Panc1 (cell line): ENCODE data around the gene ARR3. TPM values are rescaled to one million over a fixed set of nuclear protein-coding genes. Genes with fewer than 3 reads are reported as not detected.

Experiments
- ATAC-seq: fragments of 200-7000 bp; cut with Tn5 transposase; 2 replicates; pipeline ENCODE4 v1.9.1; 2020; ENCODE audit warnings: mild to moderate bottlenecking, moderate library complexity
- BruUV-seq: library from RNA; stranded (reverse); fragments of 400-500 nt; replicated peaks from 2 replicates; lab custom pipeline; 2021; lab: Mats Ljungman, UMichigan
- CTCF ChIA-PET: fragments of 300-600 bp; sonication (Branson Sonifier 250); formaldehyde crosslinking; loops from one replicate; lab custom pipeline; 2022; ENCODE audit warnings: antibody characterized with exemption; lab: Charles Lee
- POLR2A ChIA-PET: fragments of 300-600 bp; sonication (Branson Sonifier 250); formaldehyde crosslinking; loops from one replicate; lab custom pipeline; 2022; ENCODE audit warnings: antibody characterized with exemption; lab: Charles Lee
- DNase-seq: peaks from one replicate; pipeline ENCODE4 v3.0.0-alpha.2; 2010; ENCODE audit warnings: low read depth, low spot score
- H3K27ac ChIP-seq: 2 replicates; pipeline ENCODE4 v1.5.1; 2011; ENCODE audit warnings: mild to moderate bottlenecking, low read length, inconsistent platforms
- H3K27me3 ChIP-seq: fragments of 200-500 bp; sonication (Bioruptor generic); 2 replicates; pipeline ENCODE4 v1.6.0; 2014; ENCODE audit warnings: low read length, inconsistent platforms; ENCODE audit not compliant: control insufficient read depth, insufficient read depth
- H3K36me3 ChIP-seq: fragments of 200-500 bp; sonication (Bioruptor generic); 2 replicates; pipeline ENCODE4 v1.5.1; 2014; ENCODE audit warnings: inconsistent platforms, mild to moderate bottlenecking, low read length, moderate library complexity; ENCODE audit not compliant: control insufficient read depth, insufficient read depth
- H3K4me1 ChIP-seq: 2 replicates; pipeline ENCODE4 v1.5.1; 2011; ENCODE audit warnings: inconsistent platforms, mild to moderate bottlenecking, low read length, moderate library complexity; ENCODE audit not compliant: control insufficient read depth, insufficient read depth
- H3K4me3 ChIP-seq, 2 experiments: 2 replicates each; pipeline ENCODE4 v1.5.1; 2011 to 2012; ENCODE audit warnings: low read depth in 2 of 2, low read length in 2 of 2, mild to moderate bottlenecking in 2 of 2, inconsistent platforms in 1 of 2, moderate library complexity in 1 of 2
- H3K9me3 ChIP-seq: fragments of 200-500 bp; sonication (Bioruptor generic); 2 replicates; pipeline ENCODE4 v1.5.1; 2014; ENCODE audit warnings: low read depth, mild to moderate bottlenecking, inconsistent platforms, low read length, moderate library complexity; ENCODE audit not compliant: control insufficient read depth, insufficient read depth
- POLR2AphosphoS5 ChIP-seq: IDR thresholded peaks from 2 replicates; pipeline ENCODE4 v1.6.1; 2012; ENCODE audit warnings: mild to moderate bottlenecking, low read depth, low read length, moderate library complexity
- SIN3A ChIP-seq: IDR thresholded peaks from 2 replicates; pipeline ENCODE4 v1.6.1; 2012; ENCODE audit warnings: low read depth, mild to moderate bottlenecking, low read length, moderate library complexity, borderline replicate concordance; ENCODE audit not compliant: insufficient read depth
- TCF7L2 ChIP-seq: IDR thresholded peaks from 2 replicates; pipeline ENCODE4 v1.6.1; 2011; ENCODE audit warnings: mild to moderate bottlenecking, low read depth, low read length, inconsistent platforms
- in situ Hi-C: cut with HindIII; loops from 2 replicates; pipeline ENCODE4 v1.10.0; 2016; ENCODE audit warnings: low sequenced_read_pairs, low pct_unique_long_range_greater_than_20kb
- intact Hi-C: fragments of 100-400 bp; cut with micrococcal nuclease; formaldehyde crosslinking; loops from one replicate; pipeline ENCODE4 v1.10.0; 2022; ENCODE audit not compliant: unreplicated experiment
- total RNA-seq: library from RNA; stranded (reverse); gene quantifications from one replicate; pipeline ENCODE4 v1.2.1, GENCODE V29; 2021; ENCODE audit not compliant: unreplicated experiment
- TF ChIP-seq, protein P1 (sequence below), 2 experiments: IDR thresholded peaks; 2 replicates each; pipeline ENCODE4 v1.6.1; 2011 to 2012; ENCODE audit warnings: low read depth in 2 of 2, control low read depth in 1 of 2, low read length in 1 of 2, mild to moderate bottlenecking in 1 of 2, moderate library complexity in 1 of 2; ENCODE audit not compliant: insufficient read depth in 1 of 2
- TF ChIP-seq, protein P2 (sequence below): fragments of 450-650 bp; IDR thresholded peaks from 2 replicates; pipeline ENCODE4 v1.5.1; 2017; ENCODE audit warnings: mild to moderate bottlenecking

The ARR3 gene
- total RNA-seq, 1 experiment from 2014 or later: not detected

- DNase-seq: no peak
- POLR2A ChIA-PET: no interaction called here
- TF ChIP-seq, protein P1, sequence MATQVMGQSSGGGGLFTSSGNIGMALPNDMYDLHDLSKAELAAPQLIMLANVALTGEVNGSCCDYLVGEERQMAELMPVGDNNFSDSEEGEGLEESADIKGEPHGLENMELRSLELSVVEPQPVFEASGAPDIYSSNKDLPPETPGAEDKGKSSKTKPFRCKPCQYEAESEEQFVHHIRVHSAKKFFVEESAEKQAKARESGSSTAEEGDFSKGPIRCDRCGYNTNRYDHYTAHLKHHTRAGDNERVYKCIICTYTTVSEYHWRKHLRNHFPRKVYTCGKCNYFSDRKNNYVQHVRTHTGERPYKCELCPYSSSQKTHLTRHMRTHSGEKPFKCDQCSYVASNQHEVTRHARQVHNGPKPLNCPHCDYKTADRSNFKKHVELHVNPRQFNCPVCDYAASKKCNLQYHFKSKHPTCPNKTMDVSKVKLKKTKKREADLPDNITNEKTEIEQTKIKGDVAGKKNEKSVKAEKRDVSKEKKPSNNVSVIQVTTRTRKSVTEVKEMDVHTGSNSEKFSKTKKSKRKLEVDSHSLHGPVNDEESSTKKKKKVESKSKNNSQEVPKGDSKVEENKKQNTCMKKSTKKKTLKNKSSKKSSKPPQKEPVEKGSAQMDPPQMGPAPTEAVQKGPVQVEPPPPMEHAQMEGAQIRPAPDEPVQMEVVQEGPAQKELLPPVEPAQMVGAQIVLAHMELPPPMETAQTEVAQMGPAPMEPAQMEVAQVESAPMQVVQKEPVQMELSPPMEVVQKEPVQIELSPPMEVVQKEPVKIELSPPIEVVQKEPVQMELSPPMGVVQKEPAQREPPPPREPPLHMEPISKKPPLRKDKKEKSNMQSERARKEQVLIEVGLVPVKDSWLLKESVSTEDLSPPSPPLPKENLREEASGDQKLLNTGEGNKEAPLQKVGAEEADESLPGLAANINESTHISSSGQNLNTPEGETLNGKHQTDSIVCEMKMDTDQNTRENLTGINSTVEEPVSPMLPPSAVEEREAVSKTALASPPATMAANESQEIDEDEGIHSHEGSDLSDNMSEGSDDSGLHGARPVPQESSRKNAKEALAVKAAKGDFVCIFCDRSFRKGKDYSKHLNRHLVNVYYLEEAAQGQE (IDR thresholded peaks at IDR 0.05; ENCODE audit: insufficient read depth in 1 of 2, low read depth in 2 of 2, low read length in 1 of 2): no peak
- TF ChIP-seq POLR2AphosphoS5 (no peak), TCF7L2 (no peak), SIN3A (no peak)
- TF ChIP-seq, protein P2, sequence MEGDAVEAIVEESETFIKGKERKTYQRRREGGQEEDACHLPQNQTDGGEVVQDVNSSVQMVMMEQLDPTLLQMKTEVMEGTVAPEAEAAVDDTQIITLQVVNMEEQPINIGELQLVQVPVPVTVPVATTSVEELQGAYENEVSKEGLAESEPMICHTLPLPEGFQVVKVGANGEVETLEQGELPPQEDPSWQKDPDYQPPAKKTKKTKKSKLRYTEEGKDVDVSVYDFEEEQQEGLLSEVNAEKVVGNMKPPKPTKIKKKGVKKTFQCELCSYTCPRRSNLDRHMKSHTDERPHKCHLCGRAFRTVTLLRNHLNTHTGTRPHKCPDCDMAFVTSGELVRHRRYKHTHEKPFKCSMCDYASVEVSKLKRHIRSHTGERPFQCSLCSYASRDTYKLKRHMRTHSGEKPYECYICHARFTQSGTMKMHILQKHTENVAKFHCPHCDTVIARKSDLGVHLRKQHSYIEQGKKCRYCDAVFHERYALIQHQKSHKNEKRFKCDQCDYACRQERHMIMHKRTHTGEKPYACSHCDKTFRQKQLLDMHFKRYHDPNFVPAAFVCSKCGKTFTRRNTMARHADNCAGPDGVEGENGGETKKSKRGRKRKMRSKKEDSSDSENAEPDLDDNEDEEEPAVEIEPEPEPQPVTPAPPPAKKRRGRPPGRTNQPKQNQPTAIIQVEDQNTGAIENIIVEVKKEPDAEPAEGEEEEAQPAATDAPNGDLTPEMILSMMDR: no peak
- Histone ChIP-seq H3K4me1 (peaks cover 19% of the 10 kb centered on the region), H3K27me3 (no peaks in the 10 kb centered on the region), H3K4me3 (no peak overlapping the region; a peak in 1 of 4 replicates), H3K27ac (peak overlapping the region; percentile 74; the same call in 1 of the 2 replicates), H3K36me3 (peaks cover 9% of the 10 kb centered on the region; the same call in 1 of the 2 replicates), H3K9me3 (no peaks in the 10 kb centered on the region)
- no peak for ATAC-seq
- intact Hi-C loops: no loop called here
- BruUV-seq: no TSS peak
- in situ Hi-C loops: no loop called here
- CTCF ChIA-PET: interaction anchor here (0.5 kb wide), 1 partner anchor 52 kb away, joined by 5 read pairs; no protein-coding TSS in a partner anchor
These were observed 24.7 kb downstream of the ARR3 start for GRCh38 chrX:70292788-70293187.

GRCh38 chrX:70293621-70294020, 25.5 kb downstream of the ARR3 start:
- no peak overlapping the region; a peak in 1 of 4 replicates for H3K4me3 ChIP-seq
- no peaks in the 10 kb centered on the region for H3K9me3 ChIP-seq
- intact Hi-C loops: no loop called here
- H3K4me1 ChIP-seq: peaks cover 19% of the 10 kb centered on the region
- no peaks in the 10 kb centered on the region for H3K27me3 ChIP-seq
- TF ChIP-seq, protein P2: no peak
- TF ChIP-seq SIN3A (no peak), POLR2AphosphoS5 (no peak), TCF7L2 (no peak)
- peaks cover 10% of the 10 kb centered on the region; the same call in 1 of the 2 replicates for H3K36me3 ChIP-seq
- H3K27ac ChIP-seq: peak overlapping the region; percentile 29; the same call in 1 of the 2 replicates
- in situ Hi-C loops: no loop called here
- DNase-seq (no peak), ATAC-seq (no peak)
- CTCF ChIA-PET: no interaction called here
- no TSS peak for BruUV-seq
- POLR2A ChIA-PET: no interaction called here
